HG02870 (cell line): Measurements from ENCODE around the gene CHKB.
"Not testable (repeated sequence)": the region's sequence is repeated elsewhere in the genome, so short reads cannot be mapped to it uniquely, and the experiment has no call there.

Experiments
- ATAC-seq: cut with Tn5 transposase; IDR thresholded peaks from one replicate; pipeline ENCODE4 v1.9.1; 2021; ENCODE audit warnings: mild to moderate bottlenecking, moderate library complexity; ENCODE audit not compliant: unreplicated experiment

The CHKB gene

GRCh38 chr22:50582493-50583293, at the start of gene CHKB:
CHKB (minus strand) TSS chr22:50582849; CDS start chr22:50582781, 68 bp downstream.
- ATAC-seq, result peak; percentile 91

GRCh38 chr22:50630376-50630775, 47.7 kb upstream of the CHKB start:
- ATAC-seq, result no peak

GRCh38 chr22:50628543-50629134, 46.0 kb upstream of the CHKB start:
- ATAC-seq, result no peak

- peak; percentile 85 for ATAC-seq
Measured at GRCh38 chr22:50627642-50628542, 45.2 kb upstream of the CHKB start, which contains the start of gene ARSA. ARSA (minus strand) TSS chr22:50628152; CDS start chr22:50627779, 373 bp downstream.

GRCh38 chr22:50626850-50627641, 44.4 kb upstream of the CHKB start:
- no peak for ATAC-seq

GRCh38 chr22:50626314-50626849, 43.7 kb upstream of the CHKB start:
- no peak for ATAC-seq

GRCh38 chr22:50625568-50626313, 43.1 kb upstream of the CHKB start:
- ATAC-seq, result no peak

- ATAC-seq, result no peak
Measured at GRCh38 chr22:50625131-50625567, 42.5 kb upstream of the CHKB start.

- ATAC-seq, result no peak
Measured at GRCh38 chr22:50624347-50625130, 41.9 kb upstream of the CHKB start.

GRCh38 chr22:50622723-50623327, 40.2 kb upstream of the CHKB start:
- ATAC-seq, result no peak

GRCh38 chr22:50621948-50622722, 39.5 kb upstream of the CHKB start:
- ATAC-seq, result no peak

- ATAC-seq, result no peak
Measured at GRCh38 chr22:50621356-50621880, 38.8 kb upstream of the CHKB start.

- ATAC-seq, result peak; percentile 49
Measured at GRCh38 chr22:50620593-50621355, 38.1 kb upstream of the CHKB start.

GRCh38 chr22:50614296-50614695, 31.6 kb upstream of the CHKB start:
- ATAC-seq, result not testable (repeated sequence)

- ATAC-seq, result no peak
Measured at GRCh38 chr22:50613291-50613981, 30.8 kb upstream of the CHKB start.
